ENCODE data around the gene OLFM1.

DNA sequence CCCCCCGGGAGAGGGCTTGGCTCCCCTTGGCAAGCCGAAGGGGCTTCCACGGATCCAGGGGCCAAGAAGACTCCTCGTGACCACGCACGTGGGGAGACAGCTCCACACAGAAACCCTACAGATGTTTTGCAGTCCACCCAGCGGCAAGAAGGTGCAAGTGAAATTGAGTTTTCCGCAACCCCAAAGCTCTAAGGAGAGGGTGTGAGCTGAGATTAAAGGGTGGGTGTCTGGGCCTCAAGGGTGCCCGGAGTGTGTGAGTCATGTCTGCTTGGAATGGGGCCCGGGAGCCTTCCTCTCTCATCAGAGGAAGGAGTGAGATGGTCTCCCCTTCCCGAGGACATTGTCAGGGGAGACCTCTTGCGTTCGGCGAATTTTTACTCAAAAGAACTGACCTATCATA is 79.1 kb downstream of the OLFM1 start:
- TF ChIP-seq, protein P1, sequence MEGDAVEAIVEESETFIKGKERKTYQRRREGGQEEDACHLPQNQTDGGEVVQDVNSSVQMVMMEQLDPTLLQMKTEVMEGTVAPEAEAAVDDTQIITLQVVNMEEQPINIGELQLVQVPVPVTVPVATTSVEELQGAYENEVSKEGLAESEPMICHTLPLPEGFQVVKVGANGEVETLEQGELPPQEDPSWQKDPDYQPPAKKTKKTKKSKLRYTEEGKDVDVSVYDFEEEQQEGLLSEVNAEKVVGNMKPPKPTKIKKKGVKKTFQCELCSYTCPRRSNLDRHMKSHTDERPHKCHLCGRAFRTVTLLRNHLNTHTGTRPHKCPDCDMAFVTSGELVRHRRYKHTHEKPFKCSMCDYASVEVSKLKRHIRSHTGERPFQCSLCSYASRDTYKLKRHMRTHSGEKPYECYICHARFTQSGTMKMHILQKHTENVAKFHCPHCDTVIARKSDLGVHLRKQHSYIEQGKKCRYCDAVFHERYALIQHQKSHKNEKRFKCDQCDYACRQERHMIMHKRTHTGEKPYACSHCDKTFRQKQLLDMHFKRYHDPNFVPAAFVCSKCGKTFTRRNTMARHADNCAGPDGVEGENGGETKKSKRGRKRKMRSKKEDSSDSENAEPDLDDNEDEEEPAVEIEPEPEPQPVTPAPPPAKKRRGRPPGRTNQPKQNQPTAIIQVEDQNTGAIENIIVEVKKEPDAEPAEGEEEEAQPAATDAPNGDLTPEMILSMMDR (IDR thresholded peaks at IDR 0.05; ENCODE audit: borderline replicate concordance, extremely low read depth, low read length, poor library complexity, severe bottlenecking) = no peak
- no peak for TF ChIP-seq EZH2 (IDR thresholded peaks at IDR 0.05; ENCODE audit: borderline replicate concordance, low read depth, low read length, severe bottlenecking)

All from DND-41 (cell line).